Body of pancreas (tissue), 4 donors: Measurements from ENCODE around the gene BNIPL.

Source experiments
- POLR2A ChIP-seq, 3 donors: fragments of 450-650 bp; IDR thresholded peaks; one replicate each; pipeline ENCODE4 v1.6.1; 2016; ENCODE audit warnings: antibody characterized with exemption in 3 of 3, mild to moderate bottlenecking in 2 of 3
- TF ChIP-seq, protein P1 (sequence below), 7 experiments: fragments of 450-650 bp in 4 of 7; fragments of 200-600 bp in 3 of 7; sonication (generic) in 3 of 7; IDR thresholded peaks; one replicate each; pipeline ENCODE4 v1.5.1; 2016 to 2019; ENCODE audit warnings: antibody characterized with exemption in 7 of 7

DNA sequence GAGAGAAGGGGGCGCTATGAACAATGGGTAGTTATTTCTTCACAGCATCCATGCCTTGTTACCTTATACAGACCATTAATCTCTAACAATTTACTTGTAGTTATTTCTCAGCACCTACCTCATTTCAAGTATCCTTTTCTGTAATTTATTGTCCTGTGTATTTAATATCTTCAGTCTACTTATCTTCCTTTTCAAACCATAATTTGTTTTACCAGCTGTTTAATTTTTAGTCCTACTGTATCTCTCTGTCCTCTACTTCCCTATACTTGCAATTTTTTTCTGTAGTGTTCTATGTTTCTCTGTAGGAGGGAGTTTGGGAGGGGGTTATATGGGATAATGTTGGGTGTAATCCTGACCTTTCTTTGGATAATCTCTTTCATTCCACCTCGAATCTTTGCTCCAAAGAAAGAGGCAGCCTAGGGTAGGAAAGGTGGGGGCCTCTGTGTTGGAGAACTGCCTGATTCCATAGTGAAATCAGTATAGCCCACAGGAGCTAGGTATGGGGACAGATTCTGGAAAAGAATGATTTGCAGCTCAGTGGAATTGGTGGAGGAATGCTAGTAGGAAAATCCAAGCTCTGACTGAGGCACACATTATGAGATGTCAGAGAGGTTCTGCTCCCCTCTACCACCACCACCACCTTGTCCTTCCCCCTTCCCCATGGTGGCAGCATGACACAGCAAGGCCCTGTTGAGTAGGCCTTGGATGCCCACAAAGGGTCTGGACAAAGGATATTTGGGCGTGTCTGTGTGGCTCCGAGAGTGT is 24.5 kb downstream of the BNIPL start:
- TF ChIP-seq, protein P1, sequence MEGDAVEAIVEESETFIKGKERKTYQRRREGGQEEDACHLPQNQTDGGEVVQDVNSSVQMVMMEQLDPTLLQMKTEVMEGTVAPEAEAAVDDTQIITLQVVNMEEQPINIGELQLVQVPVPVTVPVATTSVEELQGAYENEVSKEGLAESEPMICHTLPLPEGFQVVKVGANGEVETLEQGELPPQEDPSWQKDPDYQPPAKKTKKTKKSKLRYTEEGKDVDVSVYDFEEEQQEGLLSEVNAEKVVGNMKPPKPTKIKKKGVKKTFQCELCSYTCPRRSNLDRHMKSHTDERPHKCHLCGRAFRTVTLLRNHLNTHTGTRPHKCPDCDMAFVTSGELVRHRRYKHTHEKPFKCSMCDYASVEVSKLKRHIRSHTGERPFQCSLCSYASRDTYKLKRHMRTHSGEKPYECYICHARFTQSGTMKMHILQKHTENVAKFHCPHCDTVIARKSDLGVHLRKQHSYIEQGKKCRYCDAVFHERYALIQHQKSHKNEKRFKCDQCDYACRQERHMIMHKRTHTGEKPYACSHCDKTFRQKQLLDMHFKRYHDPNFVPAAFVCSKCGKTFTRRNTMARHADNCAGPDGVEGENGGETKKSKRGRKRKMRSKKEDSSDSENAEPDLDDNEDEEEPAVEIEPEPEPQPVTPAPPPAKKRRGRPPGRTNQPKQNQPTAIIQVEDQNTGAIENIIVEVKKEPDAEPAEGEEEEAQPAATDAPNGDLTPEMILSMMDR (IDR thresholded peaks at IDR 0.05) = no peak
- no peak for TF ChIP-seq POLR2A (IDR thresholded peaks at IDR 0.05)
